Lower lobe of right lung (tissue), 2 donors: Measurements from ENCODE around the gene GIPC3. TPM values are rescaled to one million over a fixed set of nuclear protein-coding genes. Genes with fewer than 3 reads are reported as not detected.

Source experiments
- ATAC-seq, 2 donors: fragments of 200-7000 bp; cut with Tn5 transposase; one replicate each; pipeline ENCODE4 v1.9.1; 2020 to 2022; ENCODE audit warnings: mild to moderate bottlenecking in 2 of 2, moderate library complexity in 2 of 2
- DNase-seq: peaks from one replicate; pipeline ENCODE4 v3.0.0-alpha.2; 2020
- H3K27ac ChIP-seq: fragments of 200-600 bp; one replicate; pipeline ENCODE4 v1.8.0; 2022
- H3K27me3 ChIP-seq: fragments of 200-600 bp; one replicate; pipeline ENCODE4 v1.8.0; 2022; ENCODE audit warnings: low read depth
- H3K36me3 ChIP-seq: fragments of 200-600 bp; one replicate; pipeline ENCODE4 v1.8.0; 2022; ENCODE audit warnings: mild to moderate bottlenecking
- H3K4me1 ChIP-seq: fragments of 200-600 bp; one replicate; pipeline ENCODE4 v1.8.0; 2022
- H3K4me3 ChIP-seq: fragments of 200-600 bp; one replicate; pipeline ENCODE4 v1.8.0; 2022; ENCODE audit warnings: mild to moderate bottlenecking
- H3K9me3 ChIP-seq: fragments of 200-600 bp; one replicate; pipeline ENCODE4 v1.8.0; 2022
- CTCF ChIP-seq: fragments of 200-600 bp; IDR thresholded peaks from one replicate; pipeline ENCODE4 v1.8.0; 2022; ENCODE audit warnings: antibody characterized with exemption, mild to moderate bottlenecking
- intact Hi-C: fragments of 100-400 bp; cut with DNase I; formaldehyde crosslinking; loops from one replicate; pipeline ENCODE4 v1.11.0; 2022
- total RNA-seq: library from RNA; stranded (reverse); fragmentation: NEBNext Ultra II Directional; extraction: Animal tissue kit (Norgen Biotek cat#: 25700); gene quantifications from one replicate; pipeline ENCODE4 v1.2.1, GENCODE V29; 2021
- donor health status: DM: no; HTN: yes; CAD: no; lungs with severe emphysema.

The GIPC3 gene
- total RNA-seq, 1 donor from 2014 or later: 4.2 TPM

DNA sequence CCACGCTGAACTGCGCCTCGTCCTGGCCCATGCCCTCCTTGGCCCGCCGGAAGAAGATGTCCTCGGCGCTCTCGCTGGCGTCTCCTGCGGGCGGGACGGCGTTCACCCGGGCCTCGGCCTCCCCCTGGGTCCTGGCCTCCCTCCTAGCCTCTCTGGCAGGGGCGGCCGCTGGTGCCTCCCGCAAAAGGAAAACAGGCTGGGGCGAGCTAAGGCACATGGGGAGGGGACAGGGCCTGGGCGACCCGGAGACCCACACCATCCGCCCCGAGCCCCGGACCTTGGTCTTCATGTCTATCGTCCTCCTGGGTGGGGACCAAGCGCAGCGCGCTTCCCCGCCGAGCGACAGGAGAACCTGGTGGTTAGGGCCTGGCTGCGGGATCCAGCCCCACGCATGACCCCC is 27.1 kb downstream of the GIPC3 start:
- no peaks in the 10 kb centered on the region for H3K9me3 ChIP-seq

DNA sequence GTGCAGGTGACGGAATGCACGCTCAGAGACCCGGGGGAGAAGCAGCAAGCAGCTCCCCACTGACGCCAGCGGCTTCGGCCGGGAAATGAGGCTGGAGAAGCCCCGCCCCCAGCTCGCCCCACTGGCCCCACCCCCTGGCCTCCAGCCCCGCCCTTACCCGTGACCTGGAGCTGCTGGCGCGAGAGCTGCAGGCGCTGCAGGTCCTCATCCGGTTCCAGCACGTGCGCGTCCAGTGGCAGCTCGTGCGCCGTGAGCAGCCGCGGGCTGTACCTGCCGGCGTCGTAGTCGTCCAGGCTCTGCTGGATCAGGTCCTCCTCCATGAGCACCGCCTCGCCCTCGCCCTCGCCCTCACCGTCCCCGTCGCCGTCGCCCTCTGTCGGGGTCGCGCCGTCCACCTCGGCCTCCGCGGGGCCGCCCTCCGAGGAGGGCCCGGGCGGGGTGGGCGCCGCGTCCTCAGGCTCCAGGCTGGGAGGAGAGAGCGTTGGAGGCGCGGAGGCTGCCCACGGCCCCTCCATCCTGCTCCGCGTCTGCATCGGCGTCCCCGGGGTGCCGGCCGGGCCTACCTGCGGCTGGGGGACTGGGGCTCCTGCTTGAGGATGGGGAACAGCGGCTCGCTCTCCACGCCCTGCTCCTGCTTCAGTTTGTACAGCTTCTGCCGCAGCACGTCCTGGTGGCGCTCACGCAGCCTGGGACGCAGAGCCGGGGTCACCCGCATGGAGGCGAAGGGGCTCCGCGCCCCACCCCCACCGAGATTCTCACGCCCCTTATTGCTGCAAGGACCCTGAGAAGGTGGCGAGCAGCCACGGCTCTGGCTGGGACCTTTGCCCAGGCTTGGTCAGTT is 27.8 kb downstream of the GIPC3 start:
- Histone ChIP-seq H3K9me3 (no peaks in the 10 kb centered on the region), H3K4me1 (peaks cover 17% of the 10 kb centered on the region), H3K36me3 (peaks cover 48% of the 10 kb centered on the region), H3K27me3 (no peaks in the 10 kb centered on the region), H3K4me3 (no peak overlapping the region), H3K27ac (no peak overlapping the region)
- no peak for TF ChIP-seq CTCF
- ATAC-seq (no peak), DNase-seq (peak; percentile 45)
- intact Hi-C loops: no loop called here

More for the DNA sequence above, 27.1 kb downstream of the GIPC3 start:
- no peak for TF ChIP-seq CTCF
- peaks cover 1% of the 10 kb centered on the region for H3K27me3 ChIP-seq
- H3K4me1 ChIP-seq: peaks cover 18% of the 10 kb centered on the region
- peaks cover 46% of the 10 kb centered on the region for H3K36me3 ChIP-seq
- ATAC-seq: no peak
- H3K27ac ChIP-seq: no peak overlapping the region
- peak; percentile 45 for DNase-seq
- no peak overlapping the region for H3K4me3 ChIP-seq
- intact Hi-C loops: no loop called here

DNA sequence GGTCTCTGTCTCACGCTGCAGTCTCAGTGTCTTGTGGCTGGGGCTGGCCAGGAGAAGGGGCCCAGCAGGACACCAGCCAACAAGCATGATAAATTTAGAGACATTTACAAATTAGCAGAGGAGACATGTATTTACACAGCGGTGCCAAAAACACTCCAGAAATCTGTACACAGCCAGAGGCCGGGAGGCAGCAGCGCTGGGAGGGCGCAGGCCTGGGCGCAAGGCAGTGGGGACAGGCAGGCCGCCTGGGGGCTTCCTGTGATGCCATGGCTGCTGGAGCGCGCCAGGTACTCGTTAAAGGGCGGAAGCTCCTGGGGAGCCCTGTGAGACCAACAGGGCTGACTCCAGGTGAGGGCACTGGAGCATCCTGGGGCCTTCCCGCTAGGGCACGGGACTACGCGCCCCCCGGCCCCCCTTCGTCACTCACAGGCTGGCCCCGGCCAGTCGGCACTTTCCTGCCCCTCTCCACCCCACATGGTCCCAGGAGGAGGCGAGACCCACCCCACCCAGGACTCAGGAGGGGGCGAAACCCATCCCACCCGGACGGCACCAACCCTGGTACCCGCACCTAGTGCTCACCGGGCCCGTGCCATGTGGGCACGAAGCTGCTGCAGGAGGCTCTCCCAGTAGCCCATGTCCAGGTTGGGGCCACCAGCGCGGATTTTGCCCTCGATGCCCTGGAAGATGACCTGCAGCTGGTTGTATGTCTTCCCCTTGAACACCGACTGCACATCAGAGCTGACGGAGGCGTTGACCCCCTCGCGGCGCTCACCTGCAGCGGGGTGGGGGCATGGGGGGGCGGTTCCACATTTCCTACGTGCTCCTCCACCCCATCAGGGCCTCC is 28.8 kb downstream of the GIPC3 start:
- H3K36me3 ChIP-seq: peaks cover 56% of the 10 kb centered on the region
- intact Hi-C loops: no loop called here
- DNase-seq: no peak

GRCh38 chr19:3614858-3615505 is 29.7 kb downstream of the GIPC3 start:
- intact Hi-C loops: no loop called here
- H3K36me3 ChIP-seq: peaks cover 65% of the 10 kb centered on the region
- peaks cover 12% of the 10 kb centered on the region for H3K4me1 ChIP-seq
- ATAC-seq (no peak), DNase-seq (no peak)
- no peak overlapping the region for H3K27ac ChIP-seq
- TF ChIP-seq CTCF: no peak
- H3K9me3 ChIP-seq: no peaks in the 10 kb centered on the region
- no peaks in the 10 kb centered on the region for H3K27me3 ChIP-seq
- H3K4me3 ChIP-seq: no peak overlapping the region

More for the DNA sequence above, 28.8 kb downstream of the GIPC3 start:
- TF ChIP-seq CTCF: no peak
- no peak for ATAC-seq
- Histone ChIP-seq H3K27ac (no peak overlapping the region), H3K4me1 (peaks cover 15% of the 10 kb centered on the region), H3K27me3 (no peaks in the 10 kb centered on the region), H3K4me3 (no peak overlapping the region), H3K9me3 (no peaks in the 10 kb centered on the region)

- Histone ChIP-seq H3K27ac (no peak overlapping the region), H3K27me3 (no peaks in the 10 kb centered on the region), H3K9me3 (no peaks in the 10 kb centered on the region), H3K4me3 (no peak overlapping the region), H3K36me3 (peaks cover 69% of the 10 kb centered on the region), H3K4me1 (peaks cover 12% of the 10 kb centered on the region)
- intact Hi-C loops: no loop called here
- no peak for DNase-seq
- no peak for ATAC-seq
- TF ChIP-seq CTCF: no peak
Observed at GRCh38 chr19:3615524-3616135, 30.4 kb downstream of the GIPC3 start.
